Fibroblast of skin of right quadriceps (primary cell): ENCODE data around the gene ATOH8.
A peak's percentile ranks its signal among the peaks of the same experiment; 100 is the strongest.

Experiments used
- DNase-seq: peaks from one replicate; pipeline ENCODE4 v3.0.0-alpha.2; 2013

The ATOH8 gene

DNA sequence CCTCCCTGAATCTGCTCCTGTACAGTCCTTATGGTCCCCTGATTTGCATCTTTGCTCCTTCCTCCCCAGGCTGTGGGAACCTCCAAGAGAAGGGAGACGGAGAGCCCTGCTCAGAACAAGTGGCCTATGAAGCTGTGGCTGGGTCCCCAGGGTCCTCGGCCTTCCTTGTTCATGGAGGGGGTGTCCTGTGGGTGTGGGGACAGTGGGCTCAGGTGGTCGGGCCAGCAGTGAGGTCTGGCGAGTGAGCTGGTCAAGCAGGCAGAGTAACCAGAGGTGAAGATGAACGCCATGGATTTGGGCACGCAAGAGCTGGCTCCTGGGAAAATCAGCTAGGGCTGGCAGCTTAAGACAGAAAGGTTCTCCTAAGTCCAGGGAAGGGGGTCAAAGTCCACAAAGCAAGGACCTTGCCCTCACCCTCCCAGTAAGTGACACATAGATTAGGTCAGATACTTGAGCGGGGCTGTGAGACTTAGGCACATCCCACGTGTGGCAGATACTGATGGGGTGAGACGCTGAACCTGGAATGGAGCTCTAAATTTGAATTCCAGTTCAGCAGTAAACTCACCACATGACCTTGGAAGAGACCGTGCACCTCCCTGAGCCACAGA lies 34.8 kb upstream of the ATOH8 start:
- DNase-seq: no peak

DNA sequence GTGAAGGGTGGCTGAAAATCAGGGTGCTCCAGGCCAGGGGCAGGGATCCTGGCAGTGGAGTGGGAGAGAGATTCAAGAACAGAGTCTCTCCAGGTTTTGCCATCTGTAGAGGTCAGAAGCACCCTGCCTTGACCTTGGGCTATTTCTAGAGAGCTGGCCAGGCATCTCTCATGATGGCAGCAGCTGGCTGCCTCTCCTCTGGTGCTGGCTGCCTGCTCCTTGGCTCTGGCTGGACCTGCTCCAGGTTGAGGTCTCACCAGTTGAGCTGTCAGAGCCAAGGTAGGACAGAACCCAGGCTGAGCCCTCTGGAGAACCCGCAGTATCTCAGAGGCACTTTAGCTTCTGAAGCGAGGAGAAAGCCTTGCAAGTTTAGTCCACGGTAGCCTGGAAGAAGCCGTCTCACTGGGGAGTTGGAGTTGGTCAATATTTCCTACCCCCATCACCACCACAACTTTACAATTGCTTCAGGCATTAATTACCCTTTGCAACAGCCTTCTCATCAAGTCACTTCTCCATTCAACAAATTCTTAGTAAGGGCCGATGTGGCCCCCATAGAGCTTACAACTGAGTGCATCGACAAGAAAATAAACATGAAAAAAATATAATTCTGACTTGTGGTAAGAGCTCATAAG lies 34.1 kb upstream of the ATOH8 start:
- DNase-seq: no peak

DNA sequence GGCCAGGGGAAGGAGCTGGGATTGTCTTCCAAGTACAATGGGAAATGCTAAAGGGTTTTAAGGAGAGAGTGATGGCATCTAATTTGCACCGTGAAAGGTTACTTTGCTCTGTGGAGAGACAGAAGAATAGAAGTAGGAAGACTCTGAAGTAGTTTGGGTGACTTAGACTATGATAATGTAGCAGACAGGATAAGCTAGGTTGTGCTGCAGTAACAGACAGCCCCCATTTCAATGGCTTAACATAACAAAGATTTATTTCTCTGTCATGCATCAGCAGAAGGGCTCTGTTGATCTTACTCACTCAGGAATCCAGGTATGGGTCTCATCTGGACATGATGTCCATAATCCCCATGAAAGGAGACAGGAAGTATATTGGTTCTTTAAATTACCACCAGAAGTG lies 33.3 kb upstream of the ATOH8 start:
- DNase-seq: no peak

DNA sequence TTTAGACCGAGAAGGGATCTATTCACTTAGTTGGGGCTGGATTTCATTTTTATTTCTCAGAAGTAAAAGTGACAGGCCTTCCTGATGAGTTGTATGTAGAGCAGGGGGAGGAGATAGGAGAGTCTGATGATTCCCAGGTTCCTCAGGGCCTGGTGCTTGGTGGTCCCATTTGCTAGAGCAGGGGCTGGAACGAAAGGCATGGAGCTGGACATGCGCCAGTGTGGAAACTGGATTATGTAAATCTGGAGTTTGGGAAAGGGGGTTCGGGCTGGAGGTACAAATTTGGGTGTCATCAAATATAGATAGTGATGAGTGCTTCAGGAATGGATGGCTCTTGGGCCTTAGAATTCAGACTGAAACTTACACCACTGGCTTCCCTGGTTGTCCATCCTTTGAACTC lies 32.1 kb upstream of the ATOH8 start:
- DNase-seq: no peak

DNA sequence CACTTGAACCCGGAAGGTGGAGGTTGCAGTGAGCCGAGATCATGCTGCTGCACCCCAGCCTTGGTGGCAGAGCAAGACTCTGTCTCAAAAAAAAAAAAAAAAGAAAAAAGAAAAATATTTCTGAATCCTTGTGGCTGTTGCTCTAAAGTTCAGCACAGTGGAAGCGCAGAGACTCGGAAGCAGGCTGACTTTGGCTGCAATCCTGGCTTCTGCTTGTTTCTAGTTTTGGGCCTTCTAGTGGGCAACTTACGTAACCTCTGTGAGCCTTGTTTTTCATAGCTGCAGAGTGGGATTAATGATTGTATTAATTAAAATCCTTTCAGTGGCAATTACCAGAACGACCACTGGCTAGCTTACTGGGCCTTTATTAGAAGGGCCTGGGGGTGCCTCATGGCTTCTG lies 31.3 kb upstream of the ATOH8 start:
- no peak for DNase-seq

DNA sequence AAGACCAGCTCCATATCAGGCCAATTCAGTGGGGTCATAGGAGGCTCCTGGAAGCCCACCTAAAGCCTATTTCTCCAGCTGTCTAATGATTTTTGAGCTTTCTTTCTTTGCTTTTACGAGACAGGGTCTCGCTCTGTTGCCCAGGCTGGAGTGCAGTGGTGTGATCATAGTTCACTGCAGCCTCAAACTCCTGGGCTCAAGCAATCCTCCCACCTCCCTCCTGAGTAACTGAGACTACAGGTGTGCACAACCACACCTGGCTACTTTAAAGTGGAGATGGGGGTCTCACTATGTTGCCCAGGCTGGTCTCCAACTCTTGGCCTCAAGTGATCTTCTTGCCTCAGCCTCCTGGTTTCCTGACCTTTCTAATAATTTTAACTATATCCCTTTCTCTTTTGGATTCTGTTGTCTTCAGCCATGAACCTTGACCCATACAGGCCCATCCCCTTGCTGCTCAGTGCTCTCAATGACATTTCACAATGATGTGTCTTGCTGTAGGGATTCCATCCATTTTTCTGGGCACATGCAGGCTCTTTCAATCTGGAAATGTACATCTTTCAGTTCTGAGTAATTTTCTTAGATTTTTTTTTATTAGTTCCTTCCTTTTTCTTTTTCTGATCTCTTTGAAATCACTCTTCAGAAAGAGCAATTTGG lies 30.0 kb upstream of the ATOH8 start:
- no peak for DNase-seq

DNA sequence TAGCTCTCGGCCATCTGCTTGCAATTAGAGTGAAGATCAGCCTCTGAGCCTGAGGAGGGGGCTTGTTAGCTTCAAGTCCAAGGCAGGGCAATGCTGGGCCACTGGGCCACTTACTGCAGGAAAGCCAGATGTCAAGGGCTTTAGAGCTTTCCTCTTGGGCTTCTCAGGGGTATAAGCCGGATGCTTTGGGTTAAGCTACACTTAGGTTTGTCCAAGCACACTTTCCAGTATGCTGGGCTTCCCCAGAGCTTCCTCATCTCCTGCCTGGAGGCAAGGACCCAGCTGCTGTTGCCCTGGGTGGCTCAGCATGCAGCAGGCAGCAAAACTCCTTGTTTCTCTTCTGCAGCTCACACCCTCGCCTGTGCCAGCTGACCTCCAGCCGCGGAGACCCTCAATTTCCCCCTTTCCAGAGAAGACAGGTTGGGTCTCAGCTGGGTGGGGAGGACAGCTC lies 29.0 kb upstream of the ATOH8 start:
- no peak for DNase-seq

DNA sequence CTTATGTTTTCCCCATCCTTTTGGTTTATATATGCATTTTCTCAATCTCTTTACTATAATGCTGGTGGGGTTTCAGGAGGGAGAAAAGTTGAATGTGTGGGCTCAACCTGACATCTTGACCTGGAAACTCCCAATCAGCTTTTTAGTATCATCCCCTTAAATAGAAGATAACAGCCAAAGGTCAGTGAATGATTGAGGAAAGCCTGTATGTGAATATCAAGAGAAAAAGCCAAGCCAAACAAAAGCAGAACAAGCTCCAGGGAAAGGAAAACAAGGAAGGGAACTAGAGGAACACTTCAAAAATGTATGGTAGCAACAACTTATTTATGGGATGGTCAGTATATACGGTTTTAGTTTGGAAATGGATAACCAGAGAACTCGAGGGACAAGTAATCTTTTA lies 28.3 kb upstream of the ATOH8 start:
- no peak for DNase-seq

DNA sequence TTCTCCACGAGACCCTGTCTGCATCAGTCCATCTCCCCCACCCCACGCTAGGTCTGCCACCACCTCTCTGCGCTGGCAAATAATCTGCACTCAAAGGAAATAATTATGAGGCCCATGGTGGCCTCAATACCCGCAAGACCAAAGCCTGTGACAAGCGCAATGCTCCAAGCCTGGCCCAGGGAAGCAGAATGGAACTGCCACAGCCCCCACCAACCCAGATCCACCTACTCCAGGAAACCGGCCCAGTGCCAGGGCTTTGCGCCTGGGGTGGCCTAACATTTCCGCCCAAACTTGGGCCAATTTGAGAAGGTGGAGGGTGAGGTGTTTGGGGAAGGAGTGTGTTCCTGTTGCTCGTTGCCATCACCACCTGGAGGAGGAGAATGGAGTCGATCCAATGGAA lies 26.0 kb upstream of the ATOH8 start:
- DNase-seq: no peak

DNA sequence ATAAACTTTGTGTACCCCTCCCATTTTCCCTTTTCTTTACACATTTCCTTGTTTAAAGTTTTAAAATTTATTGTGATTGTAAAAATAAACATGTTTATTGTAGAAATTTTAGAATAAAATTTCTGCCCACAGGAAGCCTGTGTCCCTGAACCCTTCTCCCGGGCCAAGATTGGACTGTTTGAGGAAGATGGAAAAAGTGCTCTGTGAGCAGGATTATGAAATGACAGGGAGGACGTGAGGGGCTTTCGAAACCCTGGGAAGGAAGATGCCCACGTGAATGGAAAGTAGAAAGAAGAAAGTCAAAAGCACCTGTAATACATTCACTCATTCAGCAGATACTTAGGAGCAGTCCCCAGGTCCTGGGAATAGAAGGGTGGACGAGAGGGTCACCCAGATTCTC lies 25.4 kb upstream of the ATOH8 start:
- DNase-seq: no peak

DNA sequence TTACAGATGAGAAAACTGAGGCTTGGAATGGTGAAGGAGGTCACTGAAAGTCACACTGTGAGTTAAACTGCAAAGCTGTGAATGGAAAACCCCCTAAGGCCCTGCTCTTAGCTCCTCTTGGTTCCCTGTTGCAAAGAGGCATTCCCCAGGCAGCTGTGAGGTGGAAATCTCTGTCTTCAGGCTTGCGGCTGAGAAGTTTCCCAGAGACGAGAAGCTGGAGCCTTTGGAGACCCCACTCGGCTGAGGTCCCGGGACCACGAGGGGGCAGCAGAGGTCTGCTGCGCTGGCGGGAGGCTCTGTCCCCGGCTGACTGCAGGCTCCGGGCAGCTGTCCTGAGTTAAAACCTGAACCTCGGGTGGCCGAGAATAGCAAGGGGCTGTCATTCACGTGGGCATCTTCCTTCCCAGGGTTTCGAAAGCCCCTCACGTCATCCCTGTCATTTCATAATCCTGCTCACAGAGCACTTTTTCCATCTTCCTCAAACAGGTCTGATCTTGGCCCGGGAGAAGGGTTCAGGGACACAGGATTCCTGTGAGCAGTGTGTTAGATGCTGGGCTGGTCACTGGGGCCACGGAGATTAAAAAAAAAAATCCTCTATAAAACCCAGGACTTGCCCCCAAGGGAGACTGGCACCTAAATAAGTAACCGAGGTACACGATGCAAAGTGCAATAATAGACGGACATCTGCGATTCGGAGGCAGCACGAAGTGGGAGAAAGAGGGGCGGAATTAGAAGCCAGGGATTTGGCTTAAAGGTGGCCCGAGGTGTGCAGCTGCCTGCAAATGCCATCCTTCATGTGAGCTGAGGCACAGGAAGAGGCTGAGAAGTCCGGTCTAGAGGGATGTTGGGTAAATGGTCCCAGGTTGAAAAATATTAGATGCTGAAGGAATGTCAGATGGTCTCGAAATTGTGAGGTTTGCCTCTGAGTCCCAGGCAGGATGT lies 24.6 kb upstream of the ATOH8 start:
- DNase-seq: peak; percentile 75

DNA sequence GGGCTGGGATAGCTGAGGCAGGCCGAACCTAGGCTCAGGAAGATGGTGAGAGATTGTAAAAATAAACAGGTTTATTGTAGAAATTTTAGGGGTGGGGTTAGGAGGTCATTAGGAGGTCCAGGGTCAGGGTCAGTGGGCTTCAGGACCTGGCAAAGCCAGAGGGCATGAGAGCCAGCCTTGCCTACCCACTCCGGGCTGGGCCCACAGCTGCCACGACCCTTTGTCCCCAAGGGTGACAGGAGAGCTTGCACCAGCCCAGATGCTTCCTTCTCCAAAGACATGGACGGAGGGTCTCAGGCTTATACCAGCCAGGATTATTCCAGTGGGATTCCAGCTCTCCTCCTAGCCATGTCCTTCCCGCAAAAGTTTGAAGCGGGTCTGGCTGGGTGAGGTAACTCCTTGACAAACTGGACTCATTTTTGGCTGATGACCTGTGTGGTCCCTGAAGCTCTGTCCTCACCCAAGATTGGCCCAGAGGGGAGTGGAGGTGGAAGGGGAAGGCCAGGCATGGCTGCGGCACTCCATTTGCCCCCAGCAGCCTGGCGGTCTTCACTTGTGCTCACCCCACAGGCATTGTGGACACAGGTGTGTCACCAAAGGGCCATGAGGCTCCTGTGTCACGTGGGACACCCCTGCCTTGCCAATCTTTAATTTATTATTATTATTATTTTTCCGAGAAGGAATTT lies 23.8 kb upstream of the ATOH8 start:
- DNase-seq: no peak

DNA sequence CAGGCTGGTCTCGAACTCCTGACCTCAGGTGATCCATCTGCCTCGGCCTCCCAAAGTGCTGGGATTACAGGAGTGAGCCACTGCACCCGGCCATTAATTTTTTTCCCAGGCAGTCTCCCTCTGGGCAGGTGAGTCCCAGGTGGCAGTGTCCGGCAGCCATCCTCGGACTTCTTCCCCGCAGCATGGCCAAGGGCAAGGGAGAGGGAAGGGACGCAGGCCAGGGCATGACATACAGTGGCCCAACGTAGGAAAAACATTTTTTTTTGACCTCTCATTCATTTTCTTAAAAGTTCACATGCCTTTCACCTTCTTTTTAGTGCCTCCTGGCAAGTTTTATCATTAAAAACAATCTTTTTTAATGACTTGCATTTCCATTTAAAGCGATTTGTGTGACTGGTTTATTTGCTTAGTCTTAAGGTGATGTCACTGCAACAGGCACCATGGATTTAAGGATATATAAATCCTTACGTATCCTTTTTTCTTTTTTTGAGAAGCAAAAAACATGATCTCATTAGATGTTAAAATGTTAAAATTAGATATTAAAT lies 23.0 kb upstream of the ATOH8 start:
- DNase-seq: no peak

DNA sequence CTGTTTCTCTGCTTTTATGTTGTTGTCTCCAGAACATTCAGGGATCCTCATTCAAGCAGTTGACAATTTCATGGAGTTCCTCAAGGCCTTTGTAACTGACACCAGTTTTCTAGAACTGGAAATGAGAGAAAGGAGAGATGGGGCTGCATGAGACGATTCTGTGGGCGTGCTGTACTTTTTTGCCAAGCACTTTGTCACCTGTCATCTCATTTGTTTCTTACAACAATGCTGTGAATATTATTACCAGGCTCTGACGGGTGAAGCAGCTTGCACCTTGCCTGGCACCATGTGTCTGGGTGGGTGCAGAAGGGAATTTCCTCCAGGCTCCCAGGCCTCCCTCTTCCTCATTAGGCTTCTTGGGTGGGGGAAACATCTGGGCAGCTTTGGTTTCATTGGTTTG lies 22.2 kb upstream of the ATOH8 start:
- no peak for DNase-seq

DNA sequence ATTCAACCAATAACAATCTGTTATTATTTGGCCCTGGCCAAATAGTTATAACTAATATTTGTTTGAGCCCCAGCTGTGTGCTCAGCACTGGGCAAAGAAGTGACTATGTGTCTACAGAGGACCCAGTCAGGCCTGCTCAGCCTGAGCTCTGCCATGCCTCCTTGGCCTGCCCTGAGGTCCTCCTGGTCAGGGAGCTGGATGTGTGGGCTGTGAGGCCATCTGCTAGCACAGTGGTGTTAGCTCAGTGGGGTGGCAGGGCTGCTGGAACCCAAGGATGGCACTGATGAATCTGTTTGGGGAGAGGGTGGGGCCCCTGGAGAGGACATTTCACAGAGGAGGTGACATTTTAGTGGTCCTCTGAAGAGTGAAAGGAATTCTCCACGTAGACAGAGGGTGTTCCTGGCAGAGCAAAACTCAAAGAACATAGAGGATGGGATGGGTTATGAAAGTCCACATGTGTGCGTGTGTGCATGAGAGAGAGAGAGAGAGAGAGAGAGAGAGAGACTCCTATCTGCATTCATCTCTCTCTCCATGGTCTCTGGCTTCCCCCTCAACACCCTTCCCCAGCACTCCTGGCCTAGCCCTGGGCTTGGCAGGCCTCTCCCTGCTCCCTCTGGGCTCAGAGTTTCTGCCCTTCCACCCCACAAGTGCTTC lies 21.2 kb upstream of the ATOH8 start:
- DNase-seq: no peak

DNA sequence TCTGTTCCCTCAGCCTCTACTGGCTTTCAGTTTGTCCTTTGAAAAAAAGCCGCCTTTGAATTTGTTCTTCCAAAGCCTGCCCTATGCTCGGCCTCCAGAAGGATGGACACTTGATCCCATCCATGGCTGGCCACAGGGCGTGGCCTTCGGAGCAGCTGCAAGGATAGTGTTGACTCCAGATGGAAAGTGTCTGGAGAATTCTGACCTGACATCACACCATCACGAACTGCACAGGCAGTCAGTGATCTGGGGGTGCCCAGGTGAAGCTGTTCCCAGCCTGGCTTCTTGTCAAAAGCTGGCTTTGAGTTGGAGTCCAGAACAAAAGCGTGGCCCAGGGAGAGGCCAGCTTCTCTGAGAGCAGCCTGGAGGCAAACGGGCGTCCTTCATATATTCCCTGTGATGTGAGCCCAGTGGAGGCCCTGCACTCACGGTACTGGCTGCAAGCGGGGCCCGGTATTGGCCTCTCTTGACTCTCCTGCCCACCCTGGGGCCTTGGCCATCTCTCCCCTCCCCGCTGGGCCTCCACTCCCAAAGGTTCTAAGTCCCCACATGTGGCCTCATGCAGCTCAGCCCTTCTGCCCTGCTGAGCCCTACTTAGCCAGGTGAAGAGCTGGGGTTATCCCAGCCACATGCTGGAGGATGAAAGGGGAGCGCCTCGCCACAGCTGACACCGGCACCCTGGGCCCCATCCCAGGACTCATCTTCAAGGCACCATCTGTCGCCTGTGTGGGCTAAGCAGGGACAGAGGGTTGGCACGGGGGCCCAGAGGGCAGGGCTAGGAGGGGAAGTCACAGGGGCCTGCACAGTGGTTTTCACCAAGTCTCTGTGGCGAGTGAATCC lies 20.4 kb upstream of the ATOH8 start:
- no peak for DNase-seq

DNA sequence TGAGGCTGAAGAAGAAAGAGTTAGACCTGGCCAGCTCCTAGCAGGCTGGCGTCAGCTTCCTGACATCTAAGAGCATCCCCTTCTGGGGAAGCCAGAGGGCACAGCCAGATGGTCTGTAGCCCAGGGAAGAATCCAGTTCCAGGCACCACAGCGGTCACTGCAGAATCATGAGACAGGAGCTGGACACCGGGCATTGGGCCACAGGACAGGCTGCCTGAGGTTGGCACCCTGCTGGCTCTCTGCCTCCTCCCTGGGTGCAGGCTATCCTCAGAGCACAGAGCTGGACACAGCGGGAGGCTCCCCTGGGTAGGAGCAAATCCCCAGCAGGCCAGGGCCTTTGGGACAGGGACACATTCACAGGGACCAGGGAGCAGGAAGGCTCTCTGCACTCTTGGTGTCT lies 19.8 kb upstream of the ATOH8 start:
- DNase-seq: no peak

DNA sequence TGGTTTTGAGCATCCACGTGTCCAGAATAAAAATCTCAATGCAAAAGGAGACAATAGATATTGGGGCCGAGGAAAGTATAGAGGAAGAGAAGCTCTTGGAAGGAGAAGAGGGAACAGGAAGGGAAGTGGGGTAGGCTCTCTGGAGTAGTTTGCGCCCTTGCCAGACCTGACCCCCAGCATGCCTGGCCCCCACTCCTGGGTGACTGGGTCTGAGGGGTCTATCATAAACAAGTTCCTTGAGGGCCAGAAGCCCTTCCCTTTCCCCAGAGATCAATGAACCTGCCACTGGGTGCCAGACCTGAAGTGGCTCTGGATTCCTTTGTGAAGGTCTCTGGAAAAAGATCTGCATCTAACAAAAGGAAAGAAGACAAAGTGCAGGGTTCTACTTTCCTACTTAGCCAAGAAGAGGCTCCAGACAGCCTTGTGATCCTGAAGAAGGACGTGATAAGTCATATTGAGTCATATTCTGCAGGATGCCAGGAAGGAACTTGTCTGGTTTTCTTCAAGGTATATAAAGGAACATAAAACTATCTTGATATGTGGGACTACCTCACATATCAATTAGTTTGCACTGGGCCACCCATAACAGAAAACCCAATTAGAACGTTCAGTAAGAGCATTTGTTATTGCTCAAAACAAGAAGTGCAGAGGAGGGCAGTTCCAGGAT lies 18.7 kb upstream of the ATOH8 start:
- peak; percentile 51 for DNase-seq

DNA sequence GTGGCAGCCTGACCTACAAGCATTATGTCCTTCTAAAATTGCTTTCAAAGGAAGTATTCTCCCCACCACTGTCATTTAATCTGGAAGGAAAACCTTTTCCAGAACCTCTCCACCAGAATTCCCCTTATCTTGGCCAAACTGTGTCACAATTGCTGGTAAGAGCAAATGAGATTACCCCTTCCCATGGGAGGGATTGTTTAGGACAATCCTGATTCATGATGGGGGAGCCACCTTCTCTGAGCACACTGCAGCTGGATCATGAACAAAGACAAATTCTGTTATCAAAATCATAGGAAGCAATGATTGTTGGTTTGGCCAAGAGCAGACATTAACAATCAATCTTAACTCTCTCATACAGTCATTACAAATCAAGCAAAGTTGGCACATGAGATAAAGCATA lies 18.1 kb upstream of the ATOH8 start:
- DNase-seq: no peak
